Astrocyte of the spinal cord (primary cell): ENCODE data around the gene PPP1R14C.

Source experiments
- DNase-seq: peaks from one replicate; pipeline ENCODE4 v3.0.0; 2011; ENCODE audit warnings: low read depth, low spot score
- H3K4me3 ChIP-seq: 2 replicates; pipeline ENCODE4 v1.5.1; 2011; ENCODE audit warnings: low read depth, mild to moderate bottlenecking, low read length, moderate library complexity
- in situ Hi-C: cut with HindIII; loops from 2 replicates; pipeline ENCODE4 v1.10.0; 2017; ENCODE audit warnings: low sequenced_read_pairs
- TF ChIP-seq, protein P1 (sequence below): IDR thresholded peaks from 2 replicates; pipeline ENCODE4 v1.5.1; 2012; ENCODE audit warnings: low read depth, mild to moderate bottlenecking, low read length, inconsistent platforms

PPP1R14C gene

DNA sequence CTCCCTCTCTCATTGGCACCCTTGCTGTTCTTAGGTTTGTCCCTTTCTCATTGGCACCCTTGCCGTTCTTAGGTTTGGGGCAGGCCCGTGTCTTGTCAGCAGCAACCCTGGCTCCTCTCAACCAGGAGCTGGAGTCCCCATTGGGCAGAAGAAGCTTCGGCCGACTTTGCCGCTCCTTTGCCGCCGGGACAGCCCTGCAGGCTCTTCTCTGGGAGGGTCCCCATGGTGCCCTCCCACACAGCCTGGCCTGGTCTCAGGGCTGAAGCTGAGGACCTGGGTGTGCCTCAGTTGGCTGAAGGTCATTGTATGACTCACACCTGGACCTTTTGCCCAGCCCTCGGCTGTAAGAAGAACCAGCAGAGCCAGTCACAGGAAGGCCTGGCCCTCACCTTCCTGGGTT, 59.6 kb downstream of the PPP1R14C start:
- no peak for DNase-seq
- in situ Hi-C loops: no loop called here
- TF ChIP-seq, protein P1, sequence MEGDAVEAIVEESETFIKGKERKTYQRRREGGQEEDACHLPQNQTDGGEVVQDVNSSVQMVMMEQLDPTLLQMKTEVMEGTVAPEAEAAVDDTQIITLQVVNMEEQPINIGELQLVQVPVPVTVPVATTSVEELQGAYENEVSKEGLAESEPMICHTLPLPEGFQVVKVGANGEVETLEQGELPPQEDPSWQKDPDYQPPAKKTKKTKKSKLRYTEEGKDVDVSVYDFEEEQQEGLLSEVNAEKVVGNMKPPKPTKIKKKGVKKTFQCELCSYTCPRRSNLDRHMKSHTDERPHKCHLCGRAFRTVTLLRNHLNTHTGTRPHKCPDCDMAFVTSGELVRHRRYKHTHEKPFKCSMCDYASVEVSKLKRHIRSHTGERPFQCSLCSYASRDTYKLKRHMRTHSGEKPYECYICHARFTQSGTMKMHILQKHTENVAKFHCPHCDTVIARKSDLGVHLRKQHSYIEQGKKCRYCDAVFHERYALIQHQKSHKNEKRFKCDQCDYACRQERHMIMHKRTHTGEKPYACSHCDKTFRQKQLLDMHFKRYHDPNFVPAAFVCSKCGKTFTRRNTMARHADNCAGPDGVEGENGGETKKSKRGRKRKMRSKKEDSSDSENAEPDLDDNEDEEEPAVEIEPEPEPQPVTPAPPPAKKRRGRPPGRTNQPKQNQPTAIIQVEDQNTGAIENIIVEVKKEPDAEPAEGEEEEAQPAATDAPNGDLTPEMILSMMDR: no peak
- H3K4me3 ChIP-seq: no peak overlapping the region

DNA sequence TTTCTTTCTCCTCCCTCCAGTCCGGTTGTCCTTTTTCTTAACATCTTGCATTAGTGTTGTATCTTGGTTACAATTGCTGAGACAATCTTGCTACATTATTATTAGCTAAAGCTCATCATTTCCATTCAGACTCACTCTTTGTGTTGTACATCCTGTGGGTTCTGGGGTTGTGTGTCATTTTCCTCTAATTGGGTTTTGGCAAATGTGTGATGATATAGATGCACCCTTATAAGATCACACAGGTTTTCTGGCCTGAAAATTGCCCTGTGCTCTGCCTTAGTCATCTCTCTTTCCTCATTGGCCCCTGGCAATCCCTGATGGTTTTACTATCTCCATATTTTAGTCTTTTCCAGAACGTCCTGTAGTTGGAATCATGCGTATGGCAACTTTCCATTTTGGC, 60.1 kb downstream of the PPP1R14C start:
- TF ChIP-seq, protein P1: no peak
- no peak overlapping the region for H3K4me3 ChIP-seq
- in situ Hi-C loops: no loop called here
- no peak for DNase-seq

DNA sequence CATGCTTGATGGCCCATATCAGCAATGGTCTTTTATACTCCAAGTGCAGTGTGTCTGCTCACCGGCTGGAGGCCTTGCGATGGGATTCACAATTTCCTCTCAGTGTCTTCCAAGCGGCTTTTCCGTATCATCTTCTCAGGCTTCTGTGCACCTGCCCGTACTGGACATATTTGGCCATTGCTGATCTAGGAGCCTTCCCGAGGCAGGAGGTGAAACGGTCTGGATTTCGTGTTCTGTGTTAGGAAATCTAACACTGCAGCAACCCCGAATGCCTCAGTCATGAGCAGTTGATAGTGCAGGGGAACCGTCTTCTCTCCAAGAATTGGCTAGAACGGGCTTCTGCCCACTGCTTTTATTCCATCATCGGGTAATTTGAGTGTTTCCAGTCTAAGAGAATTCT, 60.5 kb downstream of the PPP1R14C start:
- no peak for DNase-seq
- in situ Hi-C loops: no loop called here
- TF ChIP-seq, protein P1: no peak
- no peak overlapping the region for H3K4me3 ChIP-seq

DNA sequence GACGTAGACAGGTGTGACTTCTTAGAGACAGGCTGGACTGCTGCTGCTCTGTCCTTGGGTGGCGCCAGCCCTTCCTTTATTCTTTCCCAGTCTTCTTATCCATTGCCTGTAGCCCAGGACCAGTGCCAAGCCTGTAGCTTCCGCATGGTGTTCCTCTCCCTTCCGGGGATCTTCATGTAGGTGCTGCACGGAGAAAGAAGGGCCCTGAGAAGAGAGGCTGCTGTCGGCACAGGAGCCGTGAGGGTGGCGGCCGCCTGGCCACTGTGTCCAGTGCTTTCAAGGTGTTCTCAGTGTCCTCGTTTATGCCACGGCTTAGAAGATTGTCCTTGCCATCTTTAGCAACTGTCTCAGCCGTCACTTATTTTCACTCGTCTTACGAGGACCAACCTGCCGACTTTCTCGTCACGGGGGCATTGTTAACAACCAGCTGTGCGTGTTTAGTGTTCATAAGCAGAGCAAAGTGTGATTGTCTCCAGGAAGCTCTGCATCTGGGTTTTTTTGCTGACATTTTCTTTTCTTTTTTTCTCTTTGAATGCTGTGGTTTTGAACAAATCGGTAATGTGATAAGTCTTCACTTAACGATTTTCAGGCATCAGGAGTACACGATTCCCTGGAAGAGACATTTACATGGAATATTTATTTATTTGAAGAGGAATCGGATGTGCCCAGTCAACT, 61.2 kb downstream of the PPP1R14C start:
- in situ Hi-C loops: no loop called here
- no peak for DNase-seq
- no peak overlapping the region for H3K4me3 ChIP-seq
- TF ChIP-seq, protein P1: no peak

DNA sequence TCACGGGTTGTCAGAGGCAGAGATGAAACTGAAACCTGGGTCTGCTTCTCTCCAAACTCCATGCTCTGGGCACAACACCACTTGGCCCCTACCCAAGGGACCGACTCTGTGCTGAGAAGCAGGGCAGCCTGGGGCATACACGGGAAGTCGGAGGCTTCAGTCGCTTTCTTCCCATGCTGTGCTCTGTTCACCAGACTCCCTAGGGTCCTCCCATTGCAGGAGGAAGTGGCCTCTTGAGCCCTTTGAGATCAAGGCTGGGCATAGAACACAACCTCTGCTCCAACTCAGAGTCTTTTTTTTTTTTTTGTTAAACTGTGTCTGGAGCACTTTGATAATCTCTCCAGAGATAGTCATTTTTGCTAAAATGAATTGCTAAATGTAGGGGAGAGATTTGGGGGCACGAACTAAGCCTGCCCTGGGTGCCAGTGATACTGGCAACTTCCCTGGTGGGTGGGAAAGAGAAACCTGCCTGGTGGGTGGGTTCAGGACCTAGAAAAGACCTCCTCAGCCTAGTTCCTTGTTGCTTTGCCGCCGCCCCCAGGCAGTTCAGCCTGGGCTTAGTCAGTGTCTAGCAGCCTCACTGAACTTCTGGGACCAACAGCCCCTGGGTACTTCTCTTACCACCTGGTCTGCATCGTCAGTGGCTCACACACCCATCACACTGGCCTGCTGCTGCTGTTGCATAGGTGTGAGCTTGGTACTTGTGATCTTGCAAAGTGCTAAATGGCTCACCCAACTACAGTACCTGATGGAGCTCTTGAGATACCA, 62.0 kb downstream of the PPP1R14C start:
- TF ChIP-seq, protein P1: no peak
- in situ Hi-C loops: no loop called here
- H3K4me3 ChIP-seq: no peak overlapping the region
- no peak for DNase-seq

DNA sequence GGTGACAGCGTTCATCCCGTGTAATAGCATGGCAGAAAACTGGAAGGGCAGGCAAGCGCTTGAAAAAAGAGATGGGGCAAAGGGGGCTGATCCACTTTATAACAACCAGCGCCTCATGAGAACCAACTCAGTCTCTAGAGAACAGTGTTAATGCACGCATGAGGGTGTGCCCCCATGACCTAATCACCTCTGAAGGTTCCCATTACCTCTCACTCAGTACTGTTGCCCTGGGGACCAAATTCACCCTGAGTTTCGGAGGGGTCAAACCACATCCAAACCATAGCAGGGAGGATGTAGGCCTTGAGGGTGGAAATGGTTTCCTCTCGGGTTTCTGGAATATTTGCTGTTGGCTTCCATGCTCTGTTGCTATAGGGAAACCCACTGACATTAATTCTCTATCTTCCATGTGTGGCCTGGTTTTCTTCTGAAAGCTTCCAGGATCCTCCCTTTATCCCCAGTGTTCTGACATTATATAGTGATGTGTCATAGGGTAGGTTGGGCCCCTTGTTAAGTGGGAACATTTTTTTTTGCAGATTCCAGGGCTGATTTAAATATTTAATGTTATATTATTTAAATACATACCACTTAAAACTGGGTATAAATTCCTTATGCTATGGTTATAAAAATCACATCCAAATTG, 65.2 kb downstream of the PPP1R14C start:
- no peak overlapping the region for H3K4me3 ChIP-seq
- no peak for DNase-seq
- TF ChIP-seq, protein P1: no peak
- in situ Hi-C loops: no loop called here
